ENCODE measurements around the gene ARHGEF18.
"Not testable (repeated sequence)": the region's sequence is repeated elsewhere in the genome, so short reads cannot be mapped to it uniquely, and the experiment has no call there.

DNA sequence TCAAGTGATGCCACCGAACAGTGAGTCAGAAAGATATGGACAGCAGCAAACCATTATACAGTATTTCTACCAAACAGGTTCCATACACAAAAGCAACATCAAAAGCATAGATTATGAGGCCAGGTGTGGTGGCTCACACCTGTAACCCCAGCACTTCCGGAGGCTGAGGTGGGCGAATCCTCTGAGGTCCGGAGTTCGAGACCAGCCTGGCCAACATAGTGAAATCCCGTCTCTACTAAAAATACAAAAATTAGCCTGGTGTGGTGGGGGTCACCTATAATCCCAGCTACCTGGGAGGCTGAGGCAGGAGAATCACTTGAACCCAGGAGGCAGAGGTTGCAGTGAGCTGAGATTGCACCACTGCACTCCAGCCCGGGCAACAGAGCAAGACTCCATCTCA lies 1.7 kb upstream of the ARHGEF18 start:
- TF ChIP-seq POLR2A (IDR thresholded peaks at IDR 0.05; ENCODE audit: low read length); GATA1 (IDR thresholded peaks at IDR 0.05; ENCODE audit: low read depth, low read length): not testable (repeated sequence)

Measured in erythroblast (primary cell).